Measurements from ENCODE around the gene EIF4EBP3.
A peak's percentile ranks its signal among the peaks of the same experiment; 100 is the strongest.
"Not testable (repeated sequence)": the region's sequence is repeated elsewhere in the genome, so short reads cannot be mapped to it uniquely, and the experiment has no call there.

The EIF4EBP3 gene

DNA sequence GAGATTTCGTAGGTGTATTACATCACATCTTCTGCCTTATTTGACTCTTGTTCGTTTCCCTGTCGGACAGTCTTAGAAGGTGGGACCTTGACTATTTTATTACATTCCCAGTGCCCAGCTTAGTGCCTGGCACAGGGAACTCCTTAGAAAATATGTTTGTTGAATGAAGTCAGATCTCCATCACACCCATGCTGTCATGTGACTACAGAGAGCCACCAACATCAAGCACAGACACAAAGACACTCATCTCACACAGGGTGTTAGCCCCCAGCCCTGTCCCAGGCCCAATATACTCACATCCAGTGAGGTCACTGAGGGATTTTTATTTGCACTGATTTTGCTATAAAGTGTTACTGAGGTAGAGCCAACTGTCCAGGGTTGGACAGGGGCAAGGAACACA is 10.5 kb downstream of the EIF4EBP3 start:
- no peak for DNase-seq

DNA sequence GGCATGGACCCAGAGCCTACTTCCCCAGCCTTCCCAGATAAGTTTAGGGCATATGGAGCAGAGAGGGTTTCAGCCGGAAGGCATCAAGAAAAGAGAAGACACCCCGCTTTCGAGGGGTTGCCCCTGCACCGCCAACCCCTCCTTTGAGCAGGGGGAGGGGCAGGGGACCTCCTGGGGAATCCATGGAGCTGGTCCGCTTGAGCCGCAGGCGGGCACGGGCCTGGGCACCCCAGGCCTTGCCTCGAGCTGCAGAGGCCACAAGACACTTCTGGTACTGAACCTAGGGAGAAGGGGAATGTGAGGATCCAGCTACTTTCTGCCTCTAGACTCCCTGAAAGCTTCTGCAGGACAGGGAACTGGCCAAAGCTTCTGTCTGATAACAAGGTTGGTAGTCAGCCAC is 11.1 kb downstream of the EIF4EBP3 start:
- no peak for DNase-seq

GRCh38 chr5:140560227-140560626 is 12.8 kb downstream of the EIF4EBP3 start:
- no peak for DNase-seq

GRCh38 chr5:140561753-140562523 is 14.5 kb downstream of the EIF4EBP3 start:
- no peak for DNase-seq

DNA sequence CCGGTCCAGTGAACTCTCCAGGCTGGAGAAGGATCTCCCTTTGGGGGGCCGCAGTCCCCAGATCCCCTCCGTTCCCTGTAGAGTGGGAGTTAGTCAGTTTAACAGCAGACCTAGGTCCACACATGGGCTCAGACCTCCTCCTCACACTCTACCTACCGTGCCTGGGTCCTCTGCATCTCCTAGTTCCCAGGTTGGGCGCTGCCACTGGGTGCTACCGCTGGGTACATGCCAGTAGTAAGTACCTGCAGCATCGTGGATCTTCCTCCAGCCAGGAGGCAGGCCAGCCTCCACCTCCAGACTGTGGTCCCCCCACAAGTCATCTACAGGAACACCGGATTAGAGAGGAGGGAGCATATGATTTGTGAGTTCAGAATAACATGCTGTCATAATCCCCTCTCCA is 16.1 kb downstream of the EIF4EBP3 start:
- DNase-seq, result no peak

- DNase-seq, result peak; percentile 84 to 89
Observed at GRCh38 chr5:140564196-140565023, 16.9 kb downstream of the EIF4EBP3 start, which contains the start of the genes APBB3 and SLC35A4. APBB3 (minus strand) TSS chr5:140564598; CDS start chr5:140564245, 353 bp downstream. SLC35A4 (plus strand) TSS chr5:140564828; CDS start chr5:140567170, 2,342 bp downstream.

- DNase-seq, result no peak
Observed at GRCh38 chr5:140565024-140565779, 17.7 kb downstream of the EIF4EBP3 start.

DNA sequence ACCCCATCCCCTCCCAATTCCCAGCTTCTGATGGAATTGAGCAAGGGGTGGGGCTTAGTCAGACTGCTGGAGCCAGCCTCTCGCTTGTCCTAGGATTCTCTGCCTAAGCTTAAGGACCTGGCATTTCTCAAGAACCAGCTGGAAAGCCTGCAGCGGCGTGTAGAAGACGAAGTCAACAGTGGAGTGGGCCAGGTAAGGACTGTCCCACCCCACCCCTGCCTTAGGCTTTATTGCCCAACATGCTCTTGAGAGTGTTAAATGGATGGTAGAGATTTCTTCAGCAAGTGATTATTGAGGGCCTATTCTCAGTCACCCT is 18.3 kb downstream of the EIF4EBP3 start:
- no peak for DNase-seq

- no peak for DNase-seq
Observed at GRCh38 chr5:140566665-140567064, 19.2 kb downstream of the EIF4EBP3 start.

DNA sequence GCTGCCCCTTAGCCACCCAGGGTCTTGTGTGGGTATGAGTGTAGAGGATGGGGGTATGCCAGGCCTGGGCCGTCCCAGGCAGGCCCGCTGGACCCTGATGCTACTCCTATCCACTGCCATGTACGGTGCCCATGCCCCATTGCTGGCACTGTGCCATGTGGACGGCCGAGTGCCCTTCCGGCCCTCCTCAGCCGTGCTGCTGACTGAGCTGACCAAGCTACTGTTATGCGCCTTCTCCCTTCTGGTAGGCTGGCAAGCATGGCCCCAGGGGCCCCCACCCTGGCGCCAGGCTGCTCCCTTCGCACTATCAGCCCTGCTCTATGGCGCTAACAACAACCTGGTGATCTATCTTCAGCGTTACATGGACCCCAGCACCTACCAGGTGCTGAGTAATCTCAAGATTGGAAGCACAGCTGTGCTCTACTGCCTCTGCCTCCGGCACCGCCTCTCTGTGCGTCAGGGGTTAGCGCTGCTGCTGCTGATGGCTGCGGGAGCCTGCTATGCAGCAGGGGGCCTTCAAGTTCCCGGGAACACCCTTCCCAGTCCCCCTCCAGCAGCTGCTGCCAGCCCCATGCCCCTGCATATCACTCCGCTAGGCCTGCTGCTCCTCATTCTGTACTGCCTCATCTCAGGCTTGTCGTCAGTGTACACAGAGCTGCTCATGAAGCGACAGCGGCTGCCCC is 19.8 kb downstream of the EIF4EBP3 start:
- no peak for DNase-seq

DNA sequence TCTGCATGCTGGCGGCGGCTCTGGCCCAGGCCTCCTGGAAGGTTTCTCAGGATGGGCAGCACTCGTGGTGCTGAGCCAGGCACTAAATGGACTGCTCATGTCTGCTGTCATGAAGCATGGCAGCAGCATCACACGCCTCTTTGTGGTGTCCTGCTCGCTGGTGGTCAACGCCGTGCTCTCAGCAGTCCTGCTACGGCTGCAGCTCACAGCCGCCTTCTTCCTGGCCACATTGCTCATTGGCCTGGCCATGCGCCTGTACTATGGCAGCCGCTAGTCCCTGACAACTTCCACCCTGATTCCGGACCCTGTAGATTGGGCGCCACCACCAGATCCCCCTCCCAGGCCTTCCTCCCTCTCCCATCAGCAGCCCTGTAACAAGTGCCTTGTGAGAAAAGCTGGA is 20.4 kb downstream of the EIF4EBP3 start:
- DNase-seq, result no peak

DNA sequence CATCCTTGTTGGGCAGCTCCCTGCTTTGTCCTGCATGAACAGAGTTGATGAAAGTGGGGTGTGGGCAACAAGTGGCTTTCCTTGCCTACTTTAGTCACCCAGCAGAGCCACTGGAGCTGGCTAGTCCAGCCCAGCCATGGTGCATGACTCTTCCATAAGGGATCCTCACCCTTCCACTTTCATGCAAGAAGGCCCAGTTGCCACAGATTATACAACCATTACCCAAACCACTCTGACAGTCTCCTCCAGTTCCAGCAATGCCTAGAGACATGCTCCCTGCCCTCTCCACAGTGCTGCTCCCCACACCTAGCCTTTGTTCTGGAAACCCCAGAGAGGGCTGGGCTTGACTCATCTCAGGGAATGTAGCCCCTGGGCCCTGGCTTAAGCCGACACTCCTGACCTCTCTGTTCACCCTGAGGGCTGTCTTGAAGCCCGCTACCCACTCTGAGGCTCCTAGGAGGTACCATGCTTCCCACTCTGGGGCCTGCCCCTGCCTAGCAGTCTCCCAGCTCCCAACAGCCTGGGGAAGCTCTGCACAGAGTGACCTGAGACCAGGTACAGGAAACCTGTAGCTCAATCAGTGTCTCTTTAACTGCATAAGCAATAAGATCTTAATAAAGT is 21.1 kb downstream of the EIF4EBP3 start:
- DNase-seq, result no peak

DNA sequence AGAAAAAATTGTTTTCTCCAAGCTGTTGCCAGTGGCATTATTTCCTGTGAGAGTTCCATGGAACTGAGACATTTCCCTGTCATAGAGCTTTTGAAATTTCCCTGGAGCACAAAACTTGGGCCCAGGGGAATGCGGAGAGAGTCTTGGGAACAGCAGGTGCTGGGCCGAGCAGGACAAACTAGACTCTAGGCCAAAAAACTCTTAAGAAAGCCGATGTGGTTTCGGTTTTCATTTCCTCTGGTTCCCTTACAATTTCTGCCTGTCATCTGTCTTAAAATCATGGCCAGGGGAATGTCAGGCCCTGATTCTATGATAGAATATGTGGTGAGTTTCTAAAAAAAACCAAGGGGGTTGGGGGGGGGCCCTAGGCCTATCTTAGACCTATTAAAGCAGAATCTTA is 21.7 kb downstream of the EIF4EBP3 start:
- no peak for DNase-seq

DNA sequence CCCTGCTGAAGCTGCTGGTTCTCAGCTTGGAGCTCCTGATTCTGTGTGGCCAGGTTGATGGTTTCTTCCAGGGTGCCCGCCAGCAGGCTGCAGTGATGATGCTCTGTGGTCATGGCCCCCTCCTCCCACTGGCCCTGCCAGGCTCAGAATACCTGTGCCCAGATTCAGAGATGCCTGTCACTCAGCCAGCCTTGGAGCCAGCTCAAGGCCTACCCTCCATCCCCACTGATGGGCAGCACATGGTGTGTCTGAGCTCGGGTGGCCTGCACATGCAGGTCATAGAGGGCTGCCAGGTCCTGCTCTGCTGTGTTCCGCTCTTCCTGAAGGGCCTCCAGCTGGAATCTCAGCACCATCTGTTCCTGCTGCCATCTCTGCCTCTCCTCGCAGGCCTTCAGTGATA is 22.6 kb downstream of the EIF4EBP3 start:
- no peak for DNase-seq

DNA sequence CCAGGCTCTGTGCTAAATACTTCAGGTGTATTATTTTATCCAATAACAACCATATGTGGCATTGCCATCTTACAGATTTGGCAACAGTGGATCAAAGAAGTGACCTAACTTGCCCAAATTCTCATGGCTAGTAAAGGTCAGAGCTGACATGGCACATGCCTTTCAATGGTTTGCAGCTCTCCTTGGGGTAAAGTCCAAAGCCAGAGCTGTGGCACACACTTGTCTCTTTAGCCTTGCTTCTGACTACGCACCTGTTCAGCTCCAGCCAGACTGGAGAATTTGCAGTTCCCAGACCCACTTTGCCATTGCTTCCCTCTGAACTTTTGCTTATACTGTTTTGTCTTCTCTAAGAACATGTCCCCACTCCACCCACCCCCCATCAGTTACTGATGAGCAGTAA is 23.0 kb downstream of the EIF4EBP3 start:
- DNase-seq, result no peak

- no peak for DNase-seq
Observed at GRCh38 chr5:140571105-140571504, 23.6 kb downstream of the EIF4EBP3 start.

GRCh38 chr5:140573683-140574082 is 26.2 kb downstream of the EIF4EBP3 start:
- no peak for DNase-seq

DNA sequence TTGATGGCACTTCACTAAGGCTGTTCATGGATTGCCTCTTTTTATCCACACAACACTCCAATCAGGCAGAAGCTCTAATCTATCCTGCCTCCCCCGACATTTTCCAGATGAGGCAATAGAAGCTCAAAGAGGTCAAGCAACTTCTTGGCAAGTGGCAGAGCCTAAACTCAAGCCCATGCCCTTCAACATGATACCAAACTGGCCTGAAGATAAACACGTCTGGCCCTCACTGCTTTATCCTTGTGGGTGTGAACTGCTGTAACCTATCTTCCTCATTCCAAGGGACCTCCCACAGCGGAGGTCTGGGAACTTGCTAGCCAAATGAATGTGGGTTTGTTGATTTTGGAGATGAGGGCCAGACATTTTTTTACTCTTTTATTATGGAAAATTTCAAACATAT is 26.7 kb downstream of the EIF4EBP3 start:
- no peak for DNase-seq

DNA sequence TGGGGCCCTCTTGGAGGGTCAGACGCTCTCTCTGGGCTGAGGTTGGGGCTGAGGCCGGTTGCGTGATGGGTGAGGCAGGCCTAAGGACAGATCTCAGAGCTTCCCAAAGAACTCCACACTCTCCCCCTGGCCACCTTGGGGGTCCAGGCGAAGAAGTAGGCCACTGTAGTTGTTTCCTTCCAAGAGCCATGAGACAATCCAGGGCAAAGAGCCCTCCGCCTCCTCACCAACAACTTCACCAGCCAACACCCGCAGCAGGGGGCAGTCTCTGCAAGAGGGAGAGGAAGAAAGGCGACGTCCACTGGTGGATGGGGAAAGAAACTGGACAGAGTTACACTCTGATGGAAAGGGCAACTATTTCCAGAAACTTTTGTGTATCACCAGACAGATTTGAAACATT is 27.8 kb downstream of the EIF4EBP3 start:
- DNase-seq, result no peak

GRCh38 chr5:140576776-140577201 is 29.3 kb downstream of the EIF4EBP3 start:
- DNase-seq, result no peak

DNA sequence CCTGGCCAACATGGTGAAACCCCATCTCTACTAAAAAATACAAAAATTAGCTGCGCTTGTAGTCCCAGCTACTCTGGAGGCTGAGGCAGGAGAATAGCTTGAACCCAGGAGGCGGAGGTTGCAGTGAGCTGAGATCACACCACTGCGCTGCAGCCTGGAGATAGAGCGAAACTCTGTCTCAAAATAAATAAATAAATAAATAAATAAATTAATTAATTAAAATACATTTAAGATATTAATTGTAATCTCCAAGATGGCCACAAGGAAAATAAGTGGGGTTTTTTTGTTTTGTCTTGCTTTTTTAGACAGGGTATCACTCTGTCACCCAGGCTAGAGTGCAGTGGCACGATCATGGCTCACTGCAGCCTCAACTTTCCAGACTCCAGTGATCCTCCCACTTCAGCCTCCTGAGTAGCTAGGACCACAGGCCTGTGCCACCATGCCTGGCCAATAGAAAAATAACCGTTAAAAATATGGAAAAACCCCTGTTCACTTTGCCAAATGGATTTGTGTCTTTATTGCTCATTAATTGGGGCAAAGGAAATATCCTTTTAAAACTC is 31.8 kb downstream of the EIF4EBP3 start:
- DNase-seq, result not testable (repeated sequence)

DNA sequence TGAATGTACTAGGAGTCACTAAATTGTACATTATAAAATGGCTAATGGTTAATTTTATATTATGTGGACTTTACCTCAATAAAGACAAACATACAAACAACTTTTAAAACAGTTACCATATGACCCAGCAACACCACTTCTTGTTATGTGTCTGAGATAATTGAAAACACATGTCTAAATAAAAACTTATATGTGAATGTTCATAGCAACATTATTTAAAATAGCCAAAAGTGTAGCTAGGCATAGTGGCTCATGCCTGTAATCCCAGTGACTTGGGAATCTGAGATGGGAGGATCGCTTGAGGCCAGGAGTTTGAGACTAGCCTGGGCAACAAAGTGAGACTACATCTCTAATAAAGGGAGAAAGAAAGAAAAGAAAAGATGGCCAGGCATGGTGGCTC is 40.0 kb downstream of the EIF4EBP3 start:
- DNase-seq, result no peak
